ENCODE measurements around the gene PTPRG.

The PTPRG gene

DNA sequence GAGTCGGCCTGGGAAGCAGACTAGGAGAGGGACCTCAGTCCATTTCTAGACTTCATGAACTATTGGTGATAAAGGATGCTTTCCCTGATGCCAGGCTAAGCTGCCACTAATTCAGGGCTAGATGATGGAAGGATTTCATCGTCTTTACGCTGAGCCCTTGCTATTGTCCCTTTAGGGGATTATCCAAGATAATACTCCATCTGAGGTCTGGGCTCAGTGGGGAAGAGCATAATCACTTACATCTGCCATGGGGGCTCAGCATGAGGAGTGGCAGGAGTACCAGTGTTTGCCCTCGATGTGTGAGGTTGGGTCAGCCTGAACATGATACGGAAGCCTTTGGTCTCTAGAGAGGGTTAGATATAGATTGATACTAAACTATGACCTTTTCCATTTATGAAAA is 47.3 kb downstream of the PTPRG start:
- TF ChIP-seq, protein P1, sequence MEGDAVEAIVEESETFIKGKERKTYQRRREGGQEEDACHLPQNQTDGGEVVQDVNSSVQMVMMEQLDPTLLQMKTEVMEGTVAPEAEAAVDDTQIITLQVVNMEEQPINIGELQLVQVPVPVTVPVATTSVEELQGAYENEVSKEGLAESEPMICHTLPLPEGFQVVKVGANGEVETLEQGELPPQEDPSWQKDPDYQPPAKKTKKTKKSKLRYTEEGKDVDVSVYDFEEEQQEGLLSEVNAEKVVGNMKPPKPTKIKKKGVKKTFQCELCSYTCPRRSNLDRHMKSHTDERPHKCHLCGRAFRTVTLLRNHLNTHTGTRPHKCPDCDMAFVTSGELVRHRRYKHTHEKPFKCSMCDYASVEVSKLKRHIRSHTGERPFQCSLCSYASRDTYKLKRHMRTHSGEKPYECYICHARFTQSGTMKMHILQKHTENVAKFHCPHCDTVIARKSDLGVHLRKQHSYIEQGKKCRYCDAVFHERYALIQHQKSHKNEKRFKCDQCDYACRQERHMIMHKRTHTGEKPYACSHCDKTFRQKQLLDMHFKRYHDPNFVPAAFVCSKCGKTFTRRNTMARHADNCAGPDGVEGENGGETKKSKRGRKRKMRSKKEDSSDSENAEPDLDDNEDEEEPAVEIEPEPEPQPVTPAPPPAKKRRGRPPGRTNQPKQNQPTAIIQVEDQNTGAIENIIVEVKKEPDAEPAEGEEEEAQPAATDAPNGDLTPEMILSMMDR (IDR thresholded peaks at IDR 0.05; ENCODE audit: low read depth, low read length): no peak
- no peak for DNase-seq (ENCODE audit: extremely low read depth, low read depth)

DNA sequence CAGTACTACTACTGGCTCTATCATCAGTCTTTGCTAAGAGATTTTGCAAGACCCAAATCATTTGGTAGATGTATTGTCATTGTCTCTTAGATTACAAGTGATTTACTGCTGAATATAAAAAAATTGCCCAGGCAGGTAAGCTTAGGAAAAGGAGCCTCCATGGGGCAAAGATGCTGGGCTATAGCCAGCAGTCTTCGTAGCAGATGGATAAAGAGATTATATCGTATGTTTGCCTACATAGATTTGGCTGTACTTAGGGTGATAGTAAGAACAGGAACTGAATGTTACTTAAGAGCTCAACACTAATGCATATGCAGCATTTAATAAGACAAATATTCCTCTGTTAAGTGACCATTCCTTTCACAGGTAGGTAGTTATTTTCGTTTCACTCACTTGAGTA is 48.9 kb downstream of the PTPRG start:
- TF ChIP-seq, protein P1 (IDR thresholded peaks at IDR 0.05; ENCODE audit: low read depth, low read length): no peak
- DNase-seq (ENCODE audit: extremely low read depth, low read depth): no peak

DNA sequence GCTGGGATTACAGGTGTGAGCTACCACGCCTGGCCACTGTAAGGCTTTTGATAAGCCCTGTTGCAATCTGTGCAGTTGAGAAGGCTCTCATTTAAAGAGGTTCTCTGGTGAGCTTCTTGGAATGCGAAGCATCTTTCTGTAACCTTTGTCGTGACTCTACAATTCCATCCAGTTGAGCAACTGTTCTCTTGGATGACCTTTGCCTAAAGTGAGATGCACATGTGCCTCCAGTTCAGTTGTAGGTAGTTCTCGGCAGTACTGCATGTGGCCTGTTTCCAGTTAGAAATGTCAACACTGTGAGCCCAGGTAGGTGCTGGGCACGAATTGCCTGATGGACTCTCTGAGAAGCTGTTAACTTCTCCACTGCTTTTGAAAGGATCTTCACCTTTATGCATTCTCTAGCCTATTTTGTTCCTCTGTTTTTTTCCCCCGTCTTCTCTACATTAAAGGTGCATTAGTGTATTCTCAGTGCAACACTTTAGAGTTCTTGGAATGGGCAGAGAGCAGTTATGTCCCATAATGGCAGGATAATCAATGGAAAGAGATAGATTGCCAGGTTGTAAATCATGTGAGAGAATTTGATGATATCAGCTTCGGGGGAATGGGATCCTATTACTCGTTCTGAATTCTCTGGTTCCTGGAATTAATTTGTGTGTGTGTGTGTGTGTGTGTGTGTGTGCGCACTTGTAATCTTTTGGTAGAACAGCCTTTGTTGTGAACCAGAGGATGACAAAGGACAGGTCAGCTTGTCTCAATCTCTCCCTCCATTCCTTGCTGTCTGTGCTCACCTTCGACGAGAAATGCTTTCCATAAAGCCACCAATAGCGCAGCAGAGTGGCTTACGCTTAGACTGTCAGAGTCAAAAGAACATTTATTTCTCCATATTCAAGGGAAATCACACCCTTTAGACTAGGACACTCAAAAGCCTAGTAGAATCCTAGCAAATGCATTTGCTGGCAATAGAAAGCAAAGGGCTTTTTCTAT is 51.1 kb downstream of the PTPRG start:
- no peak for DNase-seq (ENCODE audit: extremely low read depth, low read depth)
- TF ChIP-seq, protein P1 (IDR thresholded peaks at IDR 0.05; ENCODE audit: low read depth, low read length): no peak

DNA sequence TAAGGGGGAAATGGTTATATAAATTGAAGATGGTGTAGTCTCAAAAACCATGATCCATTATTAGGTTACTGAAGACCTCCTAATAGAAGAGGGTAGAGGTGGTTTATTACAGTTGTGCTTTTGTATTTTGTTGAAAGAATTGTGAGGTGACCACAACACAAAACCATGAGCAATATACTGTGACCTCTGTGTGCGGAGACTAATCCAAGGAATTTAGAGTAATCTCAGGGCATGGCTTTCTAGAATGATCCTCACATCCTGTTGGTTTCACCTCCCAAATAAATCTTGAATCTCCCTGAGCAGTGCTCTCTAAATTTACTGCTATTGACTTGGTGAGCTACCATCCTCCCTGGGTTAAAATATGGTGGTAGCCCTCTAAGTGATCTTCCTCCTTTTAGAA is 52.3 kb downstream of the PTPRG start:
- TF ChIP-seq, protein P1 (IDR thresholded peaks at IDR 0.05; ENCODE audit: low read depth, low read length): no peak
- no peak for DNase-seq (ENCODE audit: extremely low read depth, low read depth)

DNA sequence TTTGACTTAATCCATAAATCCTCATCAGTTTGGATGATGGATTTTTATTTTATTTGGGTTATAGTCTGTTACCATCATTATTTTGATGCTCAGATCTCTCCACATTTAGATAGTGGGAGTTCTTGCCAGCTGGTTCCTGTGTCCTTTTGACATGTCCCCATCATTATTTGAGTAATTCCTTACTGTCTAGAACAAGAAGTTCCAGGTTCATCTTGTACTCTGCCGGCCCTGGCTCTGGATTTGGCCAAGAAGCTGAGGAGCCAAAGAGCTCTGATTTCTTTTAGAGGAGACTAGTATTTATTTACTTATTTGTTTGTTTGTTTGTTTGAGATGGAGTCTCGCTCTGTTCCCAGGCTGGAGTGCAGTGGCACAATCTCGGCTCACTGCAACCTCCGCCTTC is 54.3 kb downstream of the PTPRG start:
- TF ChIP-seq, protein P1 (IDR thresholded peaks at IDR 0.05; ENCODE audit: low read depth, low read length): no peak
- DNase-seq (ENCODE audit: extremely low read depth, low read depth): no peak

DNA sequence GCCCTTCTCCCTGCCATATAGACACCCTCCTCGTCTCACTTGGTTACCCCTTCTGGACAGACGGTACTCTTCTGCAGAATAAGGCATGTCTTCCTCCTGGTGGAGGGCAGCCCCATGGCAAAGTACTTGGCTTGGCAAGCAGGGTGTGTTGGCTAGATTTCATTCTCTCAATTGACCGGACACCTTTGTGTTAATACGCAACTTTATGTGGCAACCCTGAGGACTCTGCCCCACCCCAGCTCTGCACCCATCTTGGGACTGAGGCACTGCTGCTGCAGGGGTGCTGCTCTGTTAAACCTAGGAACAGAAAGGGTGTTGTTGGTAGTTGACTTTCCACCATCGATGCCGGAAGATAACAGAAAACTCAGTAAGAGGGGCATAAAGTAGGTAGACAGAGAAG is 55.2 kb downstream of the PTPRG start:
- no peak for DNase-seq (ENCODE audit: extremely low read depth, low read depth)
- TF ChIP-seq, protein P1 (IDR thresholded peaks at IDR 0.05; ENCODE audit: low read depth, low read length): no peak

DNA sequence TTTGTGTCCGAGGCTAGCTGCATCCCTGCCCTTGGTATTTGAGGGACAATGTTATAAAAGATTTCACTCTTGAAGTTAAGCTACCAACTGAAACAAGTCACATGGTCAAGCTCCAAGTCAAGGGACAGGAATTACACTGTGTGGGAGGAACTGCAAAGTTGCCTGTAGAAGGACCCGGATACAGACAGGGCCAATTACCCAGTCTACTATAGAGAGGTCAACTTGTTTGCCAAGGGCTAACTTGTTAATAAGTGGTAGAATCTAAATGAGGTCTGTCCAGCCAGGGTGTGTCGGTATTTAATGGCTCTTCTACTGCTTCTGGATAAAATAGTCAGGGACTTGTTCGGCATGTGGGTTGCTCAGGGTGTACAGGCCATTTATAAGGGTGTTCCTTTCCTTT is 55.7 kb downstream of the PTPRG start:
- DNase-seq (ENCODE audit: extremely low read depth, low read depth): no peak
- TF ChIP-seq, protein P1 (IDR thresholded peaks at IDR 0.05; ENCODE audit: low read depth, low read length): no peak
